ENCODE results near the gene GPR39.
A peak's percentile ranks its signal among the peaks of the same experiment; 100 is the strongest.
"Not testable (repeated sequence)": the region's sequence is repeated elsewhere in the genome, so short reads cannot be mapped to it uniquely, and the experiment has no call there.

Gene GPR39

DNA sequence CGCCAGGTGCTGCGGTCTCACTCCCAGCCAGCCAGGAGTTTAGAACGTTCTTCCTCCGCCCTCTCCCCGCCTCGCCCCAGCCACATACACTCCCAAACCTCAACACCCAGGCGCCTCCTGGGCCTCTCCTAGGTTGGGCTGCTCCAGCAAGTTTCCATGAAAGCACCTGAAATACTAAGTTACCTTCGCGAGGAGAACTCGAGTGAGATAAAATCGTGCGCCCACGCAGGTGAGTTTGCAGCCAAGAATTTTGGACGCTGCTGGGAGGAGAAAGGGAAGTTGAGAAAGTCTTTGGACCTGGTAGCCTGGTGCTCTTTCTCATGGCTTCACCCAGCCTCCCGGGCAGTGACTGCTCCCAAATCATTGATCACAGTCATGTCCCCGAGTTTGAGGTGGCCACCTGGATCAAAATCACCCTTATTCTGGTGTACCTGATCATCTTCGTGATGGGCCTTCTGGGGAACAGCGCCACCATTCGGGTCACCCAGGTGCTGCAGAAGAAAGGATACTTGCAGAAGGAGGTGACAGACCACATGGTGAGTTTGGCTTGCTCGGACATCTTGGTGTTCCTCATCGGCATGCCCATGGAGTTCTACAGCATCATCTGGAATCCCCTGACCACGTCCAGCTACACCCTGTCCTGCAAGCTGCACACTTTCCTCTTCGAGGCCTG is at the start of gene GPR39:
GPR39 (plus strand) TSS at position 83 of the 673 bp plus-strand sequence.
- no peak for DNase-seq (ENCODE audit: low read depth)

DNA sequence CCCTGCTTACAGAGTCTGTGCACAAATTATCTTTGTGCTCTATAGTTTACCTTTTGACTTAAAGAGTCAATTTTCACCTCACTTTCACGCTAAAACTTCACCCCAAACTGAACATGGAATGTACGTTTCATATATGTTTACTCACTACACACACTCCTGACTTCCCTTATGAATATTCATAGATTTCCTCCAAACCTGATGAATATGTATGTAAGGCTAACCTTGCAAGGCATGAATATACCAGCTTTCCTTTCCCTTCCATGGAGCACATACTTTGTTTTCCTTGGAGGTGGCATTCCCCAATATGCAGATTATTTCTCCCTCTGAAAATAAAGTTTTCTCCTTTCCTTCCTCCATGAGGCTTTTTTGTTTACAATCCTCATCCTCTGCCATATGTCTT is 48.4 kb upstream of the GPR39 start:
- DNase-seq (ENCODE audit: low read depth), result no peak

DNA sequence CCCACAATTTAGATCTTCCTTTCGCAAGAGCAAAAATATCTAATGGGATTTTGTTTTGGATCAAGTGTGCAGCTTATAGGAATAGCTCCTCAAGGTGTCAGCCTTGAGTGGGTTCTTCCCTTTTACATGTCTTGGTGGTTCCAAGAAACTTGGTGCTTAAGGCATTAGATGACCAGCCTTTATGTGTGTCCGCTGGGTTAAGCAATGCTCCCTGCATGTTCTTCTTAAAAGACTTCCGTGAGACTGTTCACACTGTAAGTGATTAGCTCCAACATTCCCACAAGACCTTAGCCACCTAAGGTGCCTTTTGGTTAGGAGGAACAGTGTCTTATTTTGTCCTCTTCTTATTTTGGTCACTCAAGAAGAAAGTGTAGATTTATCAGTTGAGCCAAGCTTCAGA is 44.3 kb upstream of the GPR39 start:
- DNase-seq (ENCODE audit: low read depth), result no peak

DNA sequence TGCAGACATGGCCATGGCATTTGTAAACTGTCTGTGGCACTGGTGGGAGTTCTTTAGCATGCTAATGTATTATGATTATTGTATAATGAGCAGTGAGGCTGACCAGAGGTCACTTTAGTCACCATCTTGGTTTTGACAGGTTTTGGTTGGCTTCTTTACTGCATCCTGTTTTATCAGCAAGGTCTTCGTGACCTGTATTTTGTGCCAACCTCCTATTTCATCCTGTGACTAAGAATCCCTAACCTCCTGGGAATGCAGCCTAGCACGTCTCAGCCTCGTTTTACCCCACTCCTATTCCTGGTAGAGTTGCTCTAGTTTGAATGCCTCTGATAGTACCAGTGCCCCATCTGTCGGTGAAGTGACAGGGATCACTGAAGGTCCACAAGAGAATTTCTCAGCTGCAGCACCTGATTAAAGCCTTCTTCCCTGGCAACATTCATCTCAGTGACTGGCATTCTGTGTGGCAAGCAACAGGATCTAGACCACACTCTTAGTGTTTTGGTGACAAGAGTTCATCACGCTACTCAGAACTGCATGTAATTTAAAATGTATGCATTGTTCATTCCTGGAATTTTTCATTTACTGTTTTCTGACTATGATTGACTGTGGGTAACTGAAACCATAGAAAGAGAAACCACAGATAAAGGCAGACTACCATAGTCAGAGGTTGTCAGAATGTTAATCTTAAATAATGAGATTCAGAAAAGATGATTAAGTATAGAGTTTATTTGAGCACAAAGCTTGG is 43.0 kb upstream of the GPR39 start:
- DNase-seq (ENCODE audit: low read depth), result no peak

DNA sequence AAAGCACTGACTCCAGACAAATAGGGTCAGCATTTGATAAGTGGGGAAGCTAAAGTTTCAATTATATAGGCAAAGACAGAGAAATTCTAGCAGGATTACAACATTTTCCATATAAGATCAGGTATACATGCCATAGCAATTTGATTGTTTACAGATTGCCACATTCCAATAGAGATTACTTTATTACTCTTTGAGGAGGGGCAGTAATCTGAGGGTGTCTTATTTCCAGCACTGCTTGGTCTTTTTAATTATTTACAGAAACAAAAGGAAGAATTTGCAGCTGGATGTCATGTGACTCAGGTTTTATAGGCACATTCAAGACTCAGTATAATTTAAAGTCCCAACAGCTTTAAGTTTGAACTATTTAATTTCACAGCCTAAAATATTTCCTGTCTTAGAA is 42.5 kb upstream of the GPR39 start:
- no peak for DNase-seq (ENCODE audit: low read depth)

DNA sequence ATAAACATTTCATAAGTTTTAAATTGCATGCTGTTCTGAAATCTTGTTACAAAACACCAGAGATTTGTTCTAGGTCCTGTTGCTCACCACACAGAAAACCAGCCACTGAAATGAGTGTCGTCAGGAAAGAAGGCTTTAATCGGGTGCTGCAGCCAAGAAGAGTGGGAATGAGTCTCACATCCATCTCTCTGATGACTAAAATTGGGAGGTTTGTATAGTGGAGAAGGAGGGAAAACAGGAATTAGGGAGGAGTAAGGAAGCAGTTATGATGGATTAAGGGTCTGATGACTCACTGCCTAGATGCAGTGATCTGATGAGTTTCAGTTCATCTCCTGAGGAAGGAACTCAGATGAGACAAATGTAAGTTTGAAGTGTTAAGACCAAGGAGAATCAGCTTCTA is 42.1 kb upstream of the GPR39 start:
- no peak for DNase-seq (ENCODE audit: low read depth)

DNA sequence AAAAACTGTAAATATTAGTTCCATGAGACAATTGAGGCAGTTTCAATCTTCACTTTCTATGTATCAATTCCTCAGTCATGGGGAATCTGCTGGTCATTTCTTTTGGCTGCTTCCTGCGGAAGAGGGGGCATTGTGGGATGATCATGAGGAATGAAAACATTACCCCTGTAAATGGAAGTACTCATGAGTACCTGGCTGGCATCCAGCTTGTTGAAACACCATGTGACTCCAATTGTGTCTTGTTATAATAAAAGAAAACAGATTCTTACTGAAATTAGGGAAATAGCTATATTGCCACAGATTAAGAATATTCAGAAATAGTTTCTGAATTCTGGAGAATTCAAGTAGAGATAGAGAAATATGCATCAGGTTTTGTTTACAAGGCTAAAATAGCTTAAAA is 41.6 kb upstream of the GPR39 start:
- DNase-seq (ENCODE audit: low read depth), result no peak

DNA sequence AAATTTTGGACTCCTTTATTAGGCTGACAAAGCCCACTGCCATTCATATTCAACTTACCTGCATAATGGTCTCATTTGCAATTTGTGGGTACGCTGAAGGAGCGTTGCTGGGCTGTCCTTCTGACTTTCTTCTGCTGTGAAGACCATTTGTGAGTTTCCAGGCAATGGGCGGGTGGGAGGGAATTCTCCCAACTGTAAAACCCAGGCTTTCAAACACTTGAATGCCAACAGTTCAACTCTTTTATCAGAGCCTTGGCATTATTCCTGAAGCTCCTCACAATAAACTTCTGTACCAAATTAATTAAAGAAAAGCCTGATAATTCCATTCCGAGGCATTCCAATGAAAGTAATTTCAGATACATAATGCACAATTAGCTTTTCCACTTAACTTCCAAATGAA is 35.2 kb upstream of the GPR39 start:
- DNase-seq (ENCODE audit: low read depth), result no peak

DNA sequence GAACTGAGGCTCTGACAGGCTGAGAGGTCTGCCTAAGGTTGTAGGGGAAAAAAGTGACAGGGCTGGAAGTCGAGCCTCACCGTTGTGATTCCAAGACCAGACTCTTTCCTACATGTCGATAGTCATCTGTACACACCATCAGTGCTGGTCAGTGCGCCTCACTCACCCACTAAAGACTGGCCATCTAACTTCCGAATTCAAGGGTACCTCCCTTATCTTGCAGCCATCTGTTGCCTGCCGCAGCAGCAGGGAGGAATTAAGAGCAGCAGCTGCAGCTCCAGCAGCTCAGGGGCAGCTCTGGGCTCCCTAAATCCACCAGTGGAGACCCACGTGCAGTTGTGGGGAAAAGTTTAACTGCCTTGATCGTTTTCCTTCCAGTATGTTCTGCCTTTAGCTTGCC is 32.6 kb upstream of the GPR39 start:
- DNase-seq (ENCODE audit: low read depth), result peak; percentile 32

DNA sequence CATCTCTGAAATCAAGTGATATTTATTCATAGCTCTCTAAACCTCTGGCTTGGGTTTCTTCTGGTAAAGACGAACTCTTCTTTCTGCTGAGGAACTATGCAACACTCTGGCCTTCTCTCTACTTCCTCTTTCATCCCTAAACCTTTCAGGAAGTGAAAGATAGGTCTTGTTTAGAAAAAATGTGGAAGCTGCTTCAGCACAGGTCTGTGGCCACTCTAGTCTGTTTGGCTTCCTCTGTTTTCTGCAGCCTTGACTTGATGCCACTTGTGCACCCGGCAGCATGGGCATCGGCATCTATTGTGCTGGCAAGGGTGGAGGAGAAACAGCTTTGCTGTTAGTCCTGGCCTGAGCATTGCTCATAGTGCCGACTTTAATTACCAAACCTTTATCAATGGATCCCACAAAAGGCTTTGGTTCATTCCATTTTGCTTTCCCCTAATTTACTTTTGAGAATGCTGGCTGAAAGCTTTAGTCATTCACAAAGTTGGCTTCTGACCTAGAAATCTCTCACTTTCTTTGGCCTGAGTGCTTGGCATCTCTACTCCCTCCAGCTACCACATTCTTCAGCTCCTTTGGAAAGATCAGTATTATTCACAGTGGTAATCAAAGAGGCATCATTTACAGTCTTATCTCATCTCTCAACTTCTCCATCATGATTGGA is 32.0 kb upstream of the GPR39 start:
- DNase-seq (ENCODE audit: low read depth), result peak; percentile 17

DNA sequence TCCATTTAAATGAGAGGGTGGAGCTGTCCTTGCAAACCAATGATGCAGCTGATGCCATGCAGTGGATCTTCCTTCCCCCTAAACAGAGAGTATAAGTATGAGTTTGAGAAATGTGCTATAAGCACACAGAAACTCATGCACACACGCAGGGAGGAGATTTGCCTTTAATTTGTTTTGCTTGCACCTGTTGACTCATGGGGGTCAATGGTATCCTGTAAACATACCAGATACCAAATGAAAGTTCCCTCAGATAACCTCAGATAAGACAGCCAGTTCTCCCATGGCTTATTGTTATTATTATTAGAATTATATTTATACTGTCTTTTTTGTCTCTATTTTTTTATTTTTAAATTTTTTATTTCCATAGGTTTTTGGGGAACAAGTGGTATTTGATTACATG is 29.5 kb upstream of the GPR39 start:
- DNase-seq (ENCODE audit: low read depth), result no peak

DNA sequence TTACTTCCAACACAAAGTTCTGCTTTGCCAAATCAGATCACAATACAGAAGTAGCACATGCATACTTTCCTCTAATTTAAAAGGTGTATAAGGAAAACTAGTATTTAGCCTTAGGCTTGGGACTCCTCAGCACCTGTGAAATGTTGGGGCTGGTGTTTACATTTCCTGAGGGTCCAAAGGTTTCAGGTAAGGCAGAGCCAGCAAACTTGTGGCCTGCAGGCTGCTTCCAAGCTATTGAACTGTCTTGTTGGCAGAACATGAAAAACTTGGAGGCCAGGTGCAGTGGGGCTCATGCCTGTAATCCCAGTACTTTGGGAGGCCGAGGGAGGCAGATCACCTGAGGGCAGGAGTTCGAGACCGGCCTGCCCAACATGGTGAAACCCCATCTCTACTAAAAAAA is 26.5 kb upstream of the GPR39 start:
- DNase-seq (ENCODE audit: low read depth), result no peak

DNA sequence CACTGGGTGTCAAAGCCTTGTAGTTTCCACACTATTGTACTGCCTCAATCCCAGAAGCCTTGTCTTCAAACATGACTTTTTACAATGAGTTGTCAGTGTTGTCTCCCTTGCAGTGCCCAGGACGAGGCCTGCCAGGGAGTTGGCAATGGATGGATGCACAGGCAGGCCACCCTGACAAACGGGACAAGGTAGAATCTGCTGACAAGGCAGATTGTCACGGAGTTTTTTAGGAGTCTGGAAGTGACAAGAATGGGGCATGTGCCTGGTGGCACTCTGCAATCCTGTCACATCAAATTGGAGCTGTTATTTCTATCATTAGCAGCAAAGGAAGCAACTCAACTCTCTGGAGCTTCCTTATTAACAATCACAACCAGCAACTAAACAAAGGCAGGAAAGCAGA is 25.2 kb upstream of the GPR39 start:
- DNase-seq (ENCODE audit: low read depth), result no peak

DNA sequence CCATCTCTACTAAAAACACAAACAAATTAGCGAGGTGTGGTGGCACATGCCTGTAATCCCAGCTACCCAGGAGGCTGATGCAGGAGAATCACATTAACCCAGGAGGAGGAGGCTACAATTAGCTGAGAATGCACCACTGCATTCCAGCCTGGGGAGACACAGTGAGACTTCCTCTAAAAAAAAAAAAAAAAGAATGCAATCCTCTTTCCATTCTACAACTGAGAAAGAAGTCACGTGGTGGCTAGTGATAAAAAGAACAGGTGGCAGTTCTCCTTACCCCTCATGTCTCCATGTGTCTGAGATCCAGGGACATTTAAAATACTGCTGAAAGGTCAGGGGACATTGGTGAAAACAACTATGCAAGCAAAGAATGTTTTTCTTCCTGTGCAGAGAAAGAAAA is 24.4 kb upstream of the GPR39 start:
- no peak for DNase-seq (ENCODE audit: low read depth)

DNA sequence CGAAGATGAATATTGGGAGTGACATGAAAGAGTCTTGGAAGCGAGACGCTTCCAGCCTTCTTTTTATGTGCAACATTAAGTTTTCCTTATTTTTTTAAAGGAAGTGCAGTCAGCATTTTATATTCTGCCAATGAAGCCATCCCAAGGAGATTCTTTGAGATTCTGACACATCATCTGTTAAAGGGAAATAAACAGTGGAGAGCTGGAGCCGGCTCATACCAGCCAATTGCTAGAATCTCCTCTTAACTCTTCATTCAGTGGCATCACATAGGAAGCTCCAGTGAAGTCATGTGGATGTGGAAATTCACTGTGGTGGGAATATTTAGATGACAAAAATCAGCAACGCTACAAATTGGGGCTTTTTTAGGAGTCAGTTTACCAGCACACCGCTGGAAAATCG is 23.7 kb upstream of the GPR39 start:
- DNase-seq (ENCODE audit: low read depth), result no peak

DNA sequence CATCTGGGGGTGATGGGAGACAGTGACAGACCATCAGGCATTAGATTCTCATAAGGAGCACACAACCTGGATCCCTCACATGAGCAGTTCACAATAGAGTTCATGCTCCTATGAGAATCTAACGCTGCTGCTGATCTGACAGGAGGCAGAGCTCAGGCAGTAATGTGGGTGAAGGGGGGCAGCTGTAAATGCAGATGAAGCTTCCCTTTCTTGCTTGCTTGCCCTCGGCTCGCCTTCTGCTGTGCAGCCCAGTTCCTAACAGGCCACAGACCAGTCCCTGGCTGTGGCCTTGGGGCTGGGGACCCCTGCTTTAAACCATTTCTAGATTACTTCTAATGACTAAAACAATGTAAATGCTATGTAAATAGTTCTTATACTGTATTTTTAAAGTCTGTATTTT is 19.6 kb upstream of the GPR39 start:
- not testable (repeated sequence) for DNase-seq (ENCODE audit: low read depth)

DNA sequence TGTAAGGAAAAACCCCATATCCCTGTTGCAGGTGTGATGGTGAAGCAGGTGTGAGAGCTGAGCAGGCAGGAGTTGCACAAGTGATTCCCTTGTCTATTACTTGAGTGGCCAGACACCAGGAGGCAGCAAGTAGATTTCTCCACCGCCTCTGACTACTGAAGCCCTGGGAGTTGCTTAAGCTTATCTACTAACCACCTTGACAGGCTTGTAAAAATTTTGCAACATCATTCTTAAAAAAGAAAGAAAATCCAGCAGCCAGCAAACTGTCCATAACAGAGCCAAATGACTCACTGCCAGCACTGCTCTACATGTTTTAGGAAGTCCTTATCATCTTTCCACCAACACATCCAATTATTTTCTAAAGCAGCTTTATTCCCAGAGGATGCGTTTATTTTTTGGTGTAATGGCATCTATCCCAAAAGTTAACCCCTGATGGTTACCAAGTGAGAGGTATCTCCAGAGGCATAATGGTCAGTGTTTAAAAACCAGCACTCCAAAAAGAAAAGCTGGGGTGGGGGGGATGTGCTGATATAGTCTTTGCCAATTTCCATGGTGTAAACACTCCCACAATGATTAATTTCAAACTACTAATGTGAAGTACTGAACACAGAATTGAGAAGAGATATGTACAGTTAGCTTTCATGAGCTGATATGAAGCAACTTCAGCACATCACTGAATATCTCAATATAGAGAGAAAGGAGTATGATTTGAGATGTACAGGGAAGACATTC is 16.3 kb upstream of the GPR39 start:
- no peak for DNase-seq (ENCODE audit: low read depth)

DNA sequence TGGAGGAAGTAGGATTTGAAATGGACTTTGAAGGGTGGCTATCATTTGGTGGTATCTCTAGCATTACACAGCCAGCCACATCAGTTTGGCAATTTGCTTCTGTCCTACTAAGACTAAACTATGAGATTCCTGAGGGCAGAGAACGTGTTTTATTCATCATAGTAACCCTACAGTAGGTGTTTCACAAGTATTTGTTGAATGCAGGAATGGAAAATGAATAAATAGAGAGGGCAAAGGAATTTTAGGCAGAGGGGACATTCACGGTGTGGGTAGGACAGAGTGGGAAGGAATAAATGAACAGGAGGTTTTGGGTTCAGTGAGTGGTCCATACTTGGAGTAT is 15.7 kb upstream of the GPR39 start:
- no peak for DNase-seq (ENCODE audit: low read depth)

DNA sequence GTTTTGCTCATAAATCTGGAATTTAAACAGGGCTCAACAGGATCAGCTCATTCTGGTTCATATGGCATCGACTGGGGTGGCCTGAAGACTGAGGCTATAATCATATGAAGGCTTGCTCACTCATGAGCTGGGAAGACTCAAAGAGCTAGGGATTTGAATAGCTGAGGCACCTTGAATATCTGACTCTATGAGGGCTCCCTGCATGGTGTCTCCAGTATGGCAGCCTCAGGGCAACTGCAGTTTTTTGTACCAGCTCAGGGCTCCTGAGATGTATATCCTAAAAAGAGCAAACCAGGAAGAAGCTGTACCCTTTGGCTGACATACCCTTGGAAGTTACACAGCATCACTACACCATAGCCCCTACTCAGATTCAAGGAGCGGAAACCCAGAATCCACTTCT is 15.3 kb upstream of the GPR39 start:
- no peak for DNase-seq (ENCODE audit: low read depth)

DNA sequence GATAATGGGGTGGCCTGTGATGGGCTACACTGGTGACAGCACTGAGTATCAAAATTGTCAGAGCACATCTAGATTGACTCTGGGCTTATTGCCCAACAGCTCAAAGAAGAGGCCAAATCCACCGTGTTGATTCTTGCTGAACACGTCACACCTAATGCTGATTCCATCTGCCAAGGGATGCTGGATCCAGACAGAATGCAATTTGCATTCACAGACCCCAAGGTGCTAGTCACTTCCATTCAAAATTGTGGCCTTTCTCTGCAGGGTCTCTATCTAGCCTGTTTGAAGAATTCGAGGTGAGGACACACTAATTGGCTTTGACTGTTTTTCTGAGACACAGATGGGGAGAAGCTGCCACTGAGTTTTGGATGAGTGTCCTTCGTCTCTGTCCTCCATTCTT is 13.5 kb upstream of the GPR39 start:
- no peak for DNase-seq (ENCODE audit: low read depth)

DNA sequence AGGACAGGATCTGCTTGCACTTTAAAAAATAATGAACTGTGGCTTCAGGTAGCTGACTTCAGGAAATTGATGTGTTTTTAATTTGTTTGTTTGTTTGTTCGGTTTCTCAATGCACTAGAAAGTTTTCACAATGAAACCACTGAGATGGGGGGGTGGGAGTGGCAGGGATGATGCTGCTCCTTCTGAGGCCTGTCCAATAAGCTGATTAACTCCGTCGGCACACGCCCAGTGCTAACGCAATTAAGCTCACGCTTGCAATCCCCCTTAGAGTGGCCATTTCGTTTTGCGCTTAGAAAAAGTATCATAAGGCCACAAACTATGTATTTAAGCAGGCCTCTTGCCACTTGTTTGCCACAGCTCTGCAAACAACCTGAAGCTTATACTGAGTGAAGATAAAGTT is 12.5 kb upstream of the GPR39 start:
- no peak for DNase-seq (ENCODE audit: low read depth)

DNA sequence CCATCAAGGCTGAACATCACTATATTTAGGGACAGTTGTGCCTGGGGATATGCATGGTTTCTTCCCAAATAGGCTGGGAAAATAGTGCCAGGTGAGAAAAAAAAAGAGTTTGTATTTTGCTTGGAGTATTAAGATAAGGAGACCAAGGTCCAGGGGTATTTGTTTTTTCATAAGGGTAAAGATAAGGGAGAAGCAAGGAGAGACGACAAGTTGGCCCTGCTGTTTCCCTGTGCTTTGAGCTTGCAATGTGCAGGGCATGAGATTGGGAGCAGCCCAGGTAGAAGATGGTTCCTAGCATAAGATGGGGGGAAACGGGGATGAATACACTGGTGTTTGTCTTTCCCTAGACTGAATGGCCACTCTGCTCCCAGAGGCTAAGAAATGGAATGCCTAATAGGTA is 8.8 kb upstream of the GPR39 start:
- no peak for DNase-seq (ENCODE audit: low read depth)

DNA sequence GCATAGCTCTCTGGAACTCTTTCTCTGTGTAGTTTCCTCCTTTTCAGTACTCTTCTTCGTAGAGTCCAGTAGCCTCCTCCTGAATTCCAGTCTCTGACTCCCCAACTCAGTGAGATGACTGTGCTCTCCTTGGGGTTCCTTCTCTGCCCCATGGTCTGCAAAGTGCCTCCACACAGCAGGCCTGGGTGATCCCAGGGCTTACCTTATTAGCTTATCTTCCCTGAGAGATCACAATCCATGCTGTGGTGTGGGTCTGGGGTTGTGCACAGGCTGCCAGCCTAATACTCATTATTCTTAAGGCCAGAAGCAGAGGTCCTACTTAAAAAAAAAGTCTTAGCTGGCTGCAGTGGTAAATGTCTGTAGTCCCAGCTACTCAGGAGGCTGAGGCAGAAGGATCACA is 4.6 kb upstream of the GPR39 start:
- DNase-seq (ENCODE audit: low read depth), result no peak

Data from CMK (cell line).